ENCODE results near the gene CLEC18C.

GRCh38 chr16:70159355-70160348, 13.9 kb upstream of the CLEC18C start:
- no peak for TF ChIP-seq CTCF (IDR thresholded peaks at IDR 0.05)
- TF ChIP-seq, protein P1, sequence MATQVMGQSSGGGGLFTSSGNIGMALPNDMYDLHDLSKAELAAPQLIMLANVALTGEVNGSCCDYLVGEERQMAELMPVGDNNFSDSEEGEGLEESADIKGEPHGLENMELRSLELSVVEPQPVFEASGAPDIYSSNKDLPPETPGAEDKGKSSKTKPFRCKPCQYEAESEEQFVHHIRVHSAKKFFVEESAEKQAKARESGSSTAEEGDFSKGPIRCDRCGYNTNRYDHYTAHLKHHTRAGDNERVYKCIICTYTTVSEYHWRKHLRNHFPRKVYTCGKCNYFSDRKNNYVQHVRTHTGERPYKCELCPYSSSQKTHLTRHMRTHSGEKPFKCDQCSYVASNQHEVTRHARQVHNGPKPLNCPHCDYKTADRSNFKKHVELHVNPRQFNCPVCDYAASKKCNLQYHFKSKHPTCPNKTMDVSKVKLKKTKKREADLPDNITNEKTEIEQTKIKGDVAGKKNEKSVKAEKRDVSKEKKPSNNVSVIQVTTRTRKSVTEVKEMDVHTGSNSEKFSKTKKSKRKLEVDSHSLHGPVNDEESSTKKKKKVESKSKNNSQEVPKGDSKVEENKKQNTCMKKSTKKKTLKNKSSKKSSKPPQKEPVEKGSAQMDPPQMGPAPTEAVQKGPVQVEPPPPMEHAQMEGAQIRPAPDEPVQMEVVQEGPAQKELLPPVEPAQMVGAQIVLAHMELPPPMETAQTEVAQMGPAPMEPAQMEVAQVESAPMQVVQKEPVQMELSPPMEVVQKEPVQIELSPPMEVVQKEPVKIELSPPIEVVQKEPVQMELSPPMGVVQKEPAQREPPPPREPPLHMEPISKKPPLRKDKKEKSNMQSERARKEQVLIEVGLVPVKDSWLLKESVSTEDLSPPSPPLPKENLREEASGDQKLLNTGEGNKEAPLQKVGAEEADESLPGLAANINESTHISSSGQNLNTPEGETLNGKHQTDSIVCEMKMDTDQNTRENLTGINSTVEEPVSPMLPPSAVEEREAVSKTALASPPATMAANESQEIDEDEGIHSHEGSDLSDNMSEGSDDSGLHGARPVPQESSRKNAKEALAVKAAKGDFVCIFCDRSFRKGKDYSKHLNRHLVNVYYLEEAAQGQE (IDR thresholded peaks at IDR 0.05; ENCODE audit: low read depth, low read length) = no peak
- TF ChIP-seq MXI1 (IDR thresholded peaks at IDR 0.05; ENCODE audit: low read depth, low read length) = no peak

Data from SK-N-SH (cell line).